HepG2 (cell line): Measurements from ENCODE around the gene TMEM217. TPM values are rescaled to one million over a fixed set of nuclear protein-coding genes. Genes with fewer than 3 reads are reported as not detected.
A peak's percentile ranks its signal among the peaks of the same experiment; 100 is the strongest.

ENCODE experiments used
- ATAC-seq: fragments of 200-7000 bp; cut with Tn5 transposase; 3 replicates; pipeline ENCODE4 v1.9.1; 2020; ENCODE audit warnings: mild to moderate bottlenecking, moderate library complexity
- BruUV-seq: library from RNA; stranded (reverse); fragments of 400-500 nt; replicated peaks from 2 replicates; lab custom pipeline; 2021; lab: Mats Ljungman, UMichigan
- CTCF ChIA-PET: fragments of 300-600 bp; formaldehyde crosslinking; extraction: SDS; loops from one replicate; lab custom pipeline; 2021; ENCODE audit warnings: low total read pairs, inconsistent platforms, low intra/inter-chr PET ratio; lab: Yijun Ruan, JAX
- POLR2A ChIA-PET: fragments of 350-600 bp; sonication (Branson Sonifier 250); formaldehyde crosslinking; loops from one replicate; lab custom pipeline; 2020; ENCODE audit warnings: antibody characterized with exemption, inconsistent platforms; lab: Yijun Ruan, JAX
- DNase-seq: peaks from one replicate; pipeline ENCODE4 v3.0.0-alpha.2; 2015; ENCODE audit warnings: low spot score
- FAIRE-seq: peaks from 3 replicates; lab custom pipeline; 2011; peaks lifted over from hg19 to GRCh38; lab: Jason Lieb, UNC
- H2AFZ ChIP-seq: one replicate; pipeline ENCODE4 v1.6.1; 2011; ENCODE audit warnings: low read length, inconsistent platforms
- H3K27ac ChIP-seq: fragments of 300-600 bp; 3 replicates; pipeline ENCODE4 v1.8.0; 2011; ENCODE audit warnings: mixed run types, mild to moderate bottlenecking, mixed read lengths, low read length, inconsistent platforms; ENCODE audit not compliant: insufficient read depth; ENCODE audit errors: extremely low read length
- H3K27me3 ChIP-seq, 2 experiments: fragments of 200-600 bp in 1 of 2; 2 replicates in 1 of 2; 3 replicates in 1 of 2; pipeline versions ENCODE4 v1.6.0 to v1.8.0; 2011; ENCODE audit warnings: low read length in 2 of 2, mild to moderate bottlenecking in 2 of 2, moderate library complexity in 2 of 2, inconsistent platforms in 1 of 2; ENCODE audit not compliant: insufficient read depth in 2 of 2, control insufficient read depth in 1 of 2
- H3K36me3 ChIP-seq, 2 experiments: fragments of 200-600 bp in 1 of 2; replicated peaks in 1 of 2; 2 replicates in 1 of 2; 3 replicates in 1 of 2; pipeline versions ENCODE4 v1.5.1 to v1.8.0; 2011; ENCODE audit warnings: low read length in 2 of 2, inconsistent platforms in 1 of 2; ENCODE audit not compliant: insufficient read depth in 2 of 2, control insufficient read depth in 1 of 2
- H3K4me1 ChIP-seq: 2 replicates; pipeline ENCODE4 v1.5.1; 2012; ENCODE audit warnings: low read length, inconsistent platforms; ENCODE audit not compliant: insufficient read depth
- H3K4me2 ChIP-seq: 2 replicates; pipeline ENCODE4 v1.6.0; 2011; ENCODE audit warnings: low read depth, low read length, inconsistent platforms
- H3K4me3 ChIP-seq, 3 experiments: fragments of 200-600 bp in 1 of 3; sonication (generic), shearing (Covaris generic) in 1 of 3; replicated peaks in 1 of 3; 2 replicates each; pipeline ENCODE4 v1.5.1; 2011 to 2016; ENCODE audit warnings: low read length in 3 of 3, inconsistent platforms in 2 of 3, low read depth in 2 of 3, mild to moderate bottlenecking in 2 of 3, control low read depth in 1 of 3, mixed read lengths in 1 of 3; ENCODE audit not compliant: insufficient read depth in 1 of 3
- H3K79me2 ChIP-seq: one replicate; pipeline ENCODE4 v1.6.1; 2011; ENCODE audit warnings: low read length, inconsistent platforms; ENCODE audit not compliant: insufficient read depth
- H3K9ac ChIP-seq: 2 replicates; pipeline ENCODE4 v1.6.0; 2011; ENCODE audit warnings: mild to moderate bottlenecking, low read depth, low read length, inconsistent platforms; ENCODE audit not compliant: insufficient read depth
- H3K9me3 ChIP-seq: 2 replicates; pipeline ENCODE4 v1.5.1; 2012; ENCODE audit warnings: mild to moderate bottlenecking, low read length
- H4K20me1 ChIP-seq: 2 replicates; pipeline ENCODE4 v1.6.0; 2011; ENCODE audit warnings: inconsistent platforms, mild to moderate bottlenecking, low read length, moderate library complexity; ENCODE audit not compliant: insufficient read depth
- FOSL2 ChIP-seq: sonication (generic); formaldehyde crosslinking; IDR thresholded peaks from 2 replicates; pipeline ENCODE4 v1.4.0; 2020; ENCODE audit warnings: missing genetic modification reagents
- GABPA ChIP-seq, 2 experiments: IDR thresholded peaks; 2 replicates each; pipeline ENCODE4 v1.6.1; 2011 to 2016; ENCODE audit warnings: low read depth in 2 of 2, low read length in 1 of 2, missing biosample characterization in 1 of 2, missing genetic modification characterization in 1 of 2
- GATAD2A ChIP-seq: IDR thresholded peaks from 2 replicates; pipeline ENCODE4 v1.6.1; 2016
- MXI1 ChIP-seq: IDR thresholded peaks from 3 replicates; pipeline ENCODE4 v1.6.1; 2012; ENCODE audit warnings: low read depth, low read length, inconsistent platforms, borderline replicate concordance
- NFYB ChIP-seq: sonication (generic); formaldehyde crosslinking; IDR thresholded peaks from 2 replicates; pipeline ENCODE4 v1.4.0; 2020; ENCODE audit warnings: missing genetic modification reagents
- NR2F2 ChIP-seq: IDR thresholded peaks from 2 replicates; pipeline ENCODE4 v1.6.1; 2012; ENCODE audit warnings: low read depth, inconsistent platforms, borderline replicate concordance
- SAP130 ChIP-seq: IDR thresholded peaks from 2 replicates; pipeline ENCODE4 v1.6.1; 2016; ENCODE audit warnings: low read depth
- SRF ChIP-seq: IDR thresholded peaks from 2 replicates; pipeline ENCODE4 v1.6.1; 2011; ENCODE audit warnings: mild to moderate bottlenecking, low read depth, low read length, moderate library complexity
- TCF7 ChIP-seq: sonication (generic); IDR thresholded peaks from 2 replicates; pipeline ENCODE4 v1.6.1; 2016; ENCODE audit warnings: antibody characterized with exemption, low read depth
- TFAP4 ChIP-seq: sonication (generic); IDR thresholded peaks from 2 replicates; pipeline ENCODE4 v1.6.1; 2016; ENCODE audit warnings: low read depth, borderline replicate concordance
- TFDP1 ChIP-seq: IDR thresholded peaks from 2 replicates; pipeline ENCODE4 v1.6.1; 2016; ENCODE audit warnings: missing compliant biosample characterization, missing genetic modification reagents, borderline replicate concordance
- TFE3 ChIP-seq: IDR thresholded peaks from 2 replicates; pipeline ENCODE4 v1.6.1; 2016
- ZFY ChIP-seq: sonication (generic); formaldehyde crosslinking; IDR thresholded peaks from 2 replicates; pipeline ENCODE4 v1.4.0; 2020; ENCODE audit warnings: missing genetic modification reagents
- ZNF143 ChIP-seq: sonication (generic); formaldehyde crosslinking; IDR thresholded peaks from 2 replicates; pipeline ENCODE4 v1.4.0; 2020; ENCODE audit warnings: missing genetic modification reagents
- ZNF331 ChIP-seq: sonication (generic); formaldehyde crosslinking; IDR thresholded peaks from 2 replicates; pipeline ENCODE4 v1.4.0; 2020; ENCODE audit warnings: missing genetic modification reagents
- ZNF558 ChIP-seq: sonication (generic); formaldehyde crosslinking; IDR thresholded peaks from 2 replicates; pipeline ENCODE4 v1.9.0; 2022; ENCODE audit warnings: mild to moderate bottlenecking, missing genetic modification reagents, borderline replicate concordance
- ZNF644 ChIP-seq: IDR thresholded peaks from 2 replicates; pipeline ENCODE4 v1.6.1; 2016; ENCODE audit warnings: low read depth
- ZNF7 ChIP-seq: IDR thresholded peaks from 2 replicates; pipeline ENCODE4 v1.6.1; 2016; ENCODE audit warnings: missing biosample characterization, missing genetic modification reagents
- ZNF775 ChIP-seq: sonication (generic); formaldehyde crosslinking; IDR thresholded peaks from 2 replicates; pipeline ENCODE4 v1.4.0; 2020; ENCODE audit warnings: missing genetic modification reagents, mild to moderate bottlenecking, moderate library complexity, borderline replicate concordance
- WGBS: methylation state at CpG from one replicate; pipeline ENCODE4 v1.1.6; 2017; ENCODE audit warnings: low lambda C conversion rate; 5-methylcytosine and 5-hydroxymethylcytosine counted together
- in situ Hi-C: cut with HindIII; loops from 2 replicates; pipeline ENCODE4 v1.10.0; 2017; ENCODE audit warnings: low pct_unique_long_range_greater_than_20kb; ENCODE audit not compliant: extremely low pct_ligation_motif_present
- intact Hi-C: fragments of 100-400 bp; cut with micrococcal nuclease; formaldehyde crosslinking; loops from one replicate; pipeline ENCODE4 v1.10.0; 2022; ENCODE audit not compliant: unreplicated experiment
- polyA plus RNA-seq, 8 experiments: library from polyadenylated mRNA; depleted of rRNA in 3 of 8; stranded (reverse) in 7 of 8; unstranded in 1 of 8; fragments of >200 nt; fragmentation: Illumina TruSeq in 4 of 8; extraction: Trizol in 4 of 8; gene quantifications; 2 replicates each; pipeline versions ENCODE4 v1.2.1 to v1.2.3, GENCODE V29; 2011 to 2016; ENCODE audit warnings: low read depth in 4 of 8, missing spikeins in 1 of 8, mixed read lengths in 1 of 8; ENCODE audit not compliant: insufficient read depth in 1 of 8
- total RNA-seq, 5 experiments: library from RNA; depleted of rRNA; stranded (reverse); fragments of >200 nt; fragmentation: Illumina TruSeq; extraction: Trizol; gene quantifications; 2 replicates each; pipeline ENCODE4 v1.2.3, GENCODE V29; 2016; ENCODE audit warnings: low read depth in 1 of 5

Gene TMEM217
- total and polyA plus RNA-seq, 2 of the 13 experiments (the other 11 are each of a cell fraction or from before 2014, with no cell fraction given) = 2.3 to 3.4 TPM

GRCh38 chr6:37243131-37243815, 14.7 kb downstream of the TMEM217 start (continued):
- TF ChIP-seq ZNF558 (CRISPR knock-in tag) (0 out of 2 replicates have a peak, but pooled peaks have one; percentile 38), TCF7 (no peak)

- H3K9me3 ChIP-seq = no peaks in the 10 kb centered on the region
- H3K79me2 ChIP-seq = no peaks in the 10 kb centered on the region
- intact Hi-C loops (no loop called here), in situ Hi-C loops (no loop called here)
- no peaks in the 10 kb centered on the region for H3K36me3 ChIP-seq
- peaks cover 53% of the 10 kb centered on the region for H3K4me1 ChIP-seq
- peak overlapping the region; percentile 12 for H3K9ac ChIP-seq
- no peaks in the 10 kb centered on the region for H3K27me3 ChIP-seq
- CTCF ChIA-PET = no interaction called here
- no peaks in the 10 kb centered on the region for H4K20me1 ChIP-seq
- H3K4me3 ChIP-seq = no peak overlapping the region
- 89% methylated on average over 1 of the region's 1 CpG for WGBS
- H3K4me2 ChIP-seq = peak overlapping the region; percentile 37
- DNase-seq (peak; percentile 82), FAIRE-seq (no peak), ATAC-seq (peak; percentile 15; the same call in 1 of the 3 replicates)
- peak overlapping the region; percentile 69 for H3K27ac ChIP-seq
- no TSS peak for BruUV-seq
- H2AFZ ChIP-seq = no peak overlapping the region
- POLR2A ChIA-PET = interaction anchor here (0.7 to 2.5 kb wide), 11 partner anchors 15 to 368 kb away, joined by 3 to 35 read pairs (median 4); partner anchors contain the start of genes C6orf89, MTCH1, PIM1 and PPIL1
- TF ChIP-seq ZNF644 (CRISPR knock-in tag) = peak; percentile 43; the same call in 1 of the 2 replicates
- TF ChIP-seq ZFY = 0 out of 2 replicates have a peak, but pooled peaks have one; percentile 10
- peak; percentile 44; the same call in 1 of the 2 replicates for TF ChIP-seq SAP130 (CRISPR knock-in tag)
- TF ChIP-seq NFYB (CRISPR knock-in tag) = peak; percentile 59
- 0 out of 2 replicates have a peak, but pooled peaks have one; percentile 29 for TF ChIP-seq GATAD2A (CRISPR knock-in tag)
- no peak for TF ChIP-seq SRF
- TF ChIP-seq ZNF7 (CRISPR knock-in tag) = peak; percentile 70
- no peak for TF ChIP-seq GABPA (IDR thresholded peaks at IDR 0.05; ENCODE audit: low read depth, low read length)
- TF ChIP-seq GABPA (CRISPR knock-in tag; IDR thresholded peaks at IDR 0.05; ENCODE audit: low read depth) = 0 out of 2 replicates have a peak, but pooled peaks have one; percentile 15
- TF ChIP-seq NR2F2 = no peak
- peak; percentile 63 for TF ChIP-seq ZNF143 (CRISPR knock-in tag)
- TF ChIP-seq ZNF331 = 0 out of 2 replicates have a peak, but pooled peaks have one; percentile 23
- TF ChIP-seq TFAP4 = peak; percentile 72; the same call in 1 of the 2 replicates
- TF ChIP-seq TFE3 (CRISPR knock-in tag) = 0 out of 2 replicates have a peak, but pooled peaks have one; percentile 21
- no peak for TF ChIP-seq ZNF775 (CRISPR knock-in tag)
- TF ChIP-seq TFDP1 (CRISPR knock-in tag) = no peak
- peak; percentile 88 for TF ChIP-seq FOSL2 (CRISPR knock-in tag)
- peak; percentile 32; the same call in 1 of the 3 replicates for TF ChIP-seq MXI1
Measured at GRCh38 chr6:37242429-37243052, 15.4 kb downstream of the TMEM217 start.
